ENCODE data around the gene KRTAP10-6.

- TF ChIP-seq CTCF (IDR thresholded peaks at IDR 0.05) (no peak), POLR2A (IDR thresholded peaks at IDR 0.05) (no peak)
These were observed 47.7 kb downstream of the KRTAP10-6 start for GRCh38 chr21:44544566-44544965.
